Fibroblast of lung (primary cell): ENCODE data around the gene OPN1SW. TPM values are rescaled to one million over a fixed set of nuclear protein-coding genes. Genes with fewer than 3 reads are reported as not detected.

Experiments
- DNase-seq, 2 donors: peaks; one replicate each; pipeline versions ENCODE4 v3.0.0 to v3.0.0-alpha.2; 2010; ENCODE audit warnings: low read depth in 2 of 2
- H2AFZ ChIP-seq: 2 replicates; pipeline ENCODE4 v1.5.1; 2012; ENCODE audit warnings: low read length, control low read depth, inconsistent platforms
- H3K27ac ChIP-seq: 2 replicates; pipeline ENCODE4 v1.5.1; 2011; ENCODE audit warnings: low read length, control low read depth; ENCODE audit not compliant: insufficient read depth
- H3K27me3 ChIP-seq: 2 replicates; pipeline ENCODE4 v1.5.1; 2011; ENCODE audit warnings: mild to moderate bottlenecking, low read length; ENCODE audit not compliant: control insufficient read depth, insufficient read depth
- H3K36me3 ChIP-seq: 2 replicates; pipeline ENCODE4 v1.5.1; 2011; ENCODE audit warnings: low read length; ENCODE audit not compliant: control insufficient read depth, insufficient read depth
- H3K4me1 ChIP-seq: 2 replicates; pipeline ENCODE4 v1.5.1; 2011; ENCODE audit warnings: low read length; ENCODE audit not compliant: control insufficient read depth, insufficient read depth; ENCODE audit errors: extremely low read depth
- H3K4me2 ChIP-seq: 2 replicates; pipeline ENCODE4 v1.5.1; 2011; ENCODE audit warnings: low read length, control low read depth; ENCODE audit not compliant: insufficient read depth; ENCODE audit errors: extremely low read depth
- H3K4me3 ChIP-seq, 4 experiments: fragments of 200-600 bp in 1 of 4; sonication (generic) in 1 of 4; replicated peaks in 1 of 4; 2 replicates each; pipeline ENCODE4 v1.5.1; 2011 to 2016; ENCODE audit warnings: low read length in 4 of 4, low read depth in 3 of 4, mild to moderate bottlenecking in 3 of 4, control low read depth in 2 of 4, inconsistent platforms in 1 of 4, mixed read lengths in 1 of 4; ENCODE audit not compliant: insufficient read depth in 1 of 4; ENCODE audit errors: control extremely low read depth in 1 of 4
- H3K79me2 ChIP-seq: 2 replicates; pipeline ENCODE4 v1.5.1; 2012; ENCODE audit warnings: mild to moderate bottlenecking, low read length, inconsistent platforms; ENCODE audit not compliant: control insufficient read depth, insufficient read depth
- H3K9ac ChIP-seq: 2 replicates; pipeline ENCODE4 v1.5.1; 2011; ENCODE audit warnings: mild to moderate bottlenecking, low read length, control low read depth; ENCODE audit not compliant: insufficient read depth
- H3K9me3 ChIP-seq: 2 replicates; pipeline ENCODE4 v1.5.1; 2012; ENCODE audit warnings: low read depth, low read length; ENCODE audit not compliant: control insufficient read depth, insufficient read depth
- H4K20me1 ChIP-seq: 2 replicates; pipeline ENCODE4 v1.5.1; 2011; ENCODE audit warnings: low read length; ENCODE audit not compliant: control insufficient read depth, insufficient read depth; ENCODE audit errors: extremely low read depth
- CTCF ChIP-seq, 2 donors: IDR thresholded peaks in 1 of 2; conservative IDR thresholded peaks in 1 of 2; 1 replicate in 1 of 2; 2 replicates in 1 of 2; pipeline ENCODE4 v1.5.1; 2011 to 2012; ENCODE audit warnings: low read length in 2 of 2, control low read depth in 1 of 2, inconsistent platforms in 1 of 2, low read depth in 1 of 2, mild to moderate bottlenecking in 1 of 2
- EZH2 ChIP-seq: IDR thresholded peaks from 2 replicates; pipeline ENCODE4 v1.5.1; 2012; ENCODE audit warnings: low read length, control low read depth, mild to moderate bottlenecking; ENCODE audit errors: missing control alignments
- polyA plus RNA-seq, 2 donors: library from polyadenylated mRNA; depleted of rRNA in 1 of 2; stranded (reverse) in 1 of 2; unstranded in 1 of 2; fragments of >200 nt; gene quantifications; 2 replicates each; pipeline ENCODE4 v1.2.1, GENCODE V29; 2011 to 2012; ENCODE audit warnings: missing spikeins in 1 of 2
- total RNA-seq: library from RNA; depleted of rRNA; stranded (reverse); fragments of >200 nt; gene quantifications from 2 replicates; pipeline ENCODE4 v1.2.1, GENCODE V29; 2014

OPN1SW gene
- total and polyA plus RNA-seq, 2 donors (not counting 1 experiment from before 2014, with no cell fraction given): not detected

DNA sequence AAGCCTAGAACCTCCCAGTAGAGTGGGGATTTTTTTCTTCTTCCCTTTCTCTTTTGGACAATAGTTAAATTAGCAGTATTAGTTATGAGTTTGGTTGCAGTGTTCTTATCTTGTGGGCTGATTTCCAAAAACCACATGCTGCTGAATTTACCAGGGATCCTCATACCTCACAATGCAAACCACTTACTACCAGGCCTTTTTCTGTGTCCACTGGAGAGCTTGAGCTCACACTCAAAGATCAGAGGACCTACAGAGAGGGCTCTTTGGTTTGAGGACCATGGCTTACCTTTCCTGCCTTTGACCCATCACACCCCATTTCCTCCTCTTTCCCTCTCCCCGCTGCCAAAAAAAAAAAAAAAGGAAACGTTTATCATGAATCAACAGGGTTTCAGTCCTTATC is 5.4 kb downstream of the OPN1SW start:
- Histone ChIP-seq H3K9ac (no peak overlapping the region), H3K9me3 (no peaks in the 10 kb centered on the region), H2AFZ (no peak overlapping the region), H4K20me1 (no peaks in the 10 kb centered on the region), H3K4me2 (no peak overlapping the region), H3K27ac (no peak overlapping the region), H3K27me3 (no peaks in the 10 kb centered on the region), H3K36me3 (peaks cover 16% of the 10 kb centered on the region), H3K4me1 (no peaks in the 10 kb centered on the region), H3K4me3 (no peak overlapping the region), H3K79me2 (peaks cover 4% of the 10 kb centered on the region)
- TF ChIP-seq EZH2 (no peak), CTCF (conservative IDR thresholded peaks at IDR 0.05 in 1 of 2, IDR thresholded peaks at IDR 0.05 in 1 of 2; ENCODE audit: low read depth in 1 of 2, low read length in 2 of 2) (no peak)
- DNase-seq: peak in 1 of 2 donors; percentile 76

GRCh38 chr7:128767475-128768110 is 8.0 kb downstream of the OPN1SW start:
- H4K20me1 ChIP-seq: no peaks in the 10 kb centered on the region
- H3K4me3 ChIP-seq: no peak overlapping the region
- H3K79me2 ChIP-seq: peaks cover 8% of the 10 kb centered on the region
- peaks cover 16% of the 10 kb centered on the region for H3K36me3 ChIP-seq
- no peak overlapping the region for H3K27ac ChIP-seq
- H3K9ac ChIP-seq: no peak overlapping the region
- TF ChIP-seq CTCF (conservative IDR thresholded peaks at IDR 0.05 in 1 of 2, IDR thresholded peaks at IDR 0.05 in 1 of 2; ENCODE audit: low read depth in 1 of 2, low read length in 2 of 2) (no peak), EZH2 (no peak)
- no peak overlapping the region for H2AFZ ChIP-seq
- no peaks in the 10 kb centered on the region for H3K27me3 ChIP-seq
- H3K4me1 ChIP-seq: no peaks in the 10 kb centered on the region
- H3K4me2 ChIP-seq: no peak overlapping the region
- no peaks in the 10 kb centered on the region for H3K9me3 ChIP-seq
- peak in 1 of 2 donors; percentile 18 for DNase-seq

- Histone ChIP-seq H3K36me3 (peaks cover 22% of the 10 kb centered on the region), H3K9ac (no peak overlapping the region), H3K4me3 (no peak overlapping the region), H3K27ac (no peak overlapping the region), H3K4me1 (no peaks in the 10 kb centered on the region), H2AFZ (no peak overlapping the region), H3K27me3 (no peaks in the 10 kb centered on the region), H3K79me2 (peaks cover 28% of the 10 kb centered on the region), H4K20me1 (no peaks in the 10 kb centered on the region), H3K9me3 (no peaks in the 10 kb centered on the region), H3K4me2 (no peak overlapping the region)
- peak in 1 of 2 donors; percentile 24 for DNase-seq
- TF ChIP-seq CTCF (conservative IDR thresholded peaks at IDR 0.05 in 1 of 2, IDR thresholded peaks at IDR 0.05 in 1 of 2; ENCODE audit: low read depth in 1 of 2, low read length in 2 of 2): no peak
- TF ChIP-seq EZH2: no peak
Observed at GRCh38 chr7:128763541-128763940, 12.1 kb downstream of the OPN1SW start.
